Gastrocnemius medialis (tissue), 4 donors: Measurements from ENCODE around the gene ELK3. TPM values are rescaled to one million over a fixed set of nuclear protein-coding genes. Genes with fewer than 3 reads are reported as not detected.

Experiments used
- ATAC-seq, 2 donors: fragments of 150-250 bp; one replicate each; pipeline ENCODE4 v1.9.1; 2016
- DNase-seq, 2 donors: peaks; one replicate each; pipeline ENCODE4 v3.0.0-alpha.2; 2019
- H3K27ac ChIP-seq, 4 donors: fragments of 200-600 bp; sonication (generic); 1 replicate in 1 of 4; 2 replicates in 3 of 4; pipeline ENCODE4 v1.5.1; 2016 to 2018; ENCODE audit warnings: mild to moderate bottlenecking in 2 of 4, moderate library complexity in 1 of 4
- H3K27me3 ChIP-seq, 3 donors: fragments of 200-600 bp; sonication (generic) in 2 of 3; 1 replicate in 1 of 3; 2 replicates in 2 of 3; pipeline versions ENCODE4 v1.5.1 to v1.6.0; 2016 to 2019; ENCODE audit warnings: mild to moderate bottlenecking in 1 of 3, moderate library complexity in 1 of 3
- H3K36me3 ChIP-seq, 2 donors: fragments of 200-600 bp; sonication (generic) in 1 of 2; one replicate each; pipeline ENCODE4 v1.5.1; 2017 to 2018
- H3K4me1 ChIP-seq, 2 donors: fragments of 200-600 bp; sonication (generic) in 1 of 2; one replicate each; pipeline ENCODE4 v1.5.1; 2016 to 2017; ENCODE audit warnings: mild to moderate bottlenecking in 2 of 2
- H3K4me3 ChIP-seq, 4 donors: fragments of 200-600 bp; sonication (generic) in 3 of 4; 1 replicate in 1 of 4; 2 replicates in 3 of 4; pipeline ENCODE4 v1.5.1; 2016 to 2019; ENCODE audit warnings: mild to moderate bottlenecking in 2 of 4
- H3K9me3 ChIP-seq, 3 donors: fragments of 200-600 bp; sonication (generic) in 2 of 3; 1 replicate in 1 of 3; 2 replicates in 2 of 3; pipeline ENCODE4 v1.5.1; 2016 to 2019
- CTCF ChIP-seq, 5 experiments: fragments of 450-650 bp in 3 of 5; fragments of 200-600 bp in 2 of 5; sonication (generic) in 2 of 5; IDR thresholded peaks in 4 of 5; conservative IDR thresholded peaks in 1 of 5; 1 replicate in 4 of 5; 2 replicates in 1 of 5; pipeline ENCODE4 v1.5.1; 2016 to 2019; ENCODE audit warnings: antibody characterized with exemption in 5 of 5, mild to moderate bottlenecking in 3 of 5, moderate library complexity in 3 of 5
- POLR2A ChIP-seq, 2 donors: fragments of 450-650 bp; IDR thresholded peaks; one replicate each; pipeline ENCODE4 v1.6.1; 2017; ENCODE audit warnings: antibody characterized with exemption in 2 of 2, mild to moderate bottlenecking in 2 of 2, moderate library complexity in 2 of 2
- in situ Hi-C, 4 donors: fragments of 200-750 bp; cut with MboI; loops; one replicate each; pipeline versions ENCODE4 v1.15.0 to v1.8.0; 2017; ENCODE audit warnings: low sequenced_read_pairs in 4 of 4
- intact Hi-C: fragments of 100-400 bp; cut with DNase I; formaldehyde crosslinking; loops from one replicate; pipeline ENCODE4 v1.15.1; 2023; ENCODE audit warnings: low total_unique reads
- total RNA-seq, 4 donors: library from RNA; depleted of rRNA; stranded (reverse); fragments of >200 nt; gene quantifications; one replicate each; pipeline versions ENCODE4 v1.1.0 to v1.2.3, GENCODE V29; 2016

ELK3 gene
- total RNA-seq, 4 donors from 2014 or later, result 3.7 to 6.6 (median 4.9) TPM

GRCh38 chr12:96271469-96272199 lies 77.5 kb downstream of the ELK3 start:
- in situ Hi-C loops, result no loop called here

GRCh38 chr12:96274331-96274730 lies 80.2 kb downstream of the ELK3 start:
- in situ Hi-C loops (no loop called here), intact Hi-C loops (no loop called here)
- H3K9me3 ChIP-seq, result no peaks in the 10 kb centered on the region
- no peaks in the 10 kb centered on the region for H3K27me3 ChIP-seq
- TF ChIP-seq CTCF (IDR thresholded peaks at IDR 0.05 in 4 of 5, conservative IDR thresholded peaks at IDR 0.05 in 1 of 5), result no peak
- TF ChIP-seq POLR2A (IDR thresholded peaks at IDR 0.05), result no peak
- no peak overlapping the region for H3K4me3 ChIP-seq
- no peak for ATAC-seq
- H3K36me3 ChIP-seq, result peaks cover 0 to 25% of the 10 kb centered on the region in 2 donors
- H3K27ac ChIP-seq, result no peak overlapping the region
- H3K4me1 ChIP-seq, result no peaks in the 10 kb centered on the region
- DNase-seq, result no peak

More at GRCh38 chr12:96271469-96272199, 77.5 kb downstream of the ELK3 start:
- Histone ChIP-seq H3K4me1 (no peaks in the 10 kb centered on the region), H3K27me3 (no peaks in the 10 kb centered on the region), H3K36me3 (peaks cover 0 to 10% of the 10 kb centered on the region in 2 donors), H3K27ac (no peak overlapping the region), H3K4me3 (no peak overlapping the region), H3K9me3 (no peaks in the 10 kb centered on the region)
- TF ChIP-seq CTCF (IDR thresholded peaks at IDR 0.05 in 4 of 5, conservative IDR thresholded peaks at IDR 0.05 in 1 of 5), result no peak
- no peak for ATAC-seq
- intact Hi-C loops, result no loop called here
- no peak for DNase-seq

- Histone ChIP-seq H3K9me3 (no peaks in the 10 kb centered on the region), H3K27ac (no peak overlapping the region), H3K4me3 (no peak overlapping the region), H3K27me3 (no peaks in the 10 kb centered on the region), H3K4me1 (no peaks in the 10 kb centered on the region), H3K36me3 (peaks cover 0 to 92% of the 10 kb centered on the region in 2 donors)
- intact Hi-C loops (no loop called here), in situ Hi-C loops (no loop called here)
- TF ChIP-seq POLR2A (IDR thresholded peaks at IDR 0.05), result no peak
- ATAC-seq (no peak), DNase-seq (no peak)
Observed at GRCh38 chr12:96285158-96285557, 91.0 kb downstream of the ELK3 start.

GRCh38 chr12:96289067-96289466 lies 94.9 kb downstream of the ELK3 start:
- no peak overlapping the region for H3K27ac ChIP-seq
- in situ Hi-C loops (no loop called here), intact Hi-C loops (no loop called here)
- no peaks in the 10 kb centered on the region for H3K9me3 ChIP-seq
- no peak overlapping the region for H3K4me3 ChIP-seq
- no peaks in the 10 kb centered on the region for H3K27me3 ChIP-seq
- no peak for TF ChIP-seq POLR2A (IDR thresholded peaks at IDR 0.05)
- no peak for TF ChIP-seq CTCF (IDR thresholded peaks at IDR 0.05 in 4 of 5, conservative IDR thresholded peaks at IDR 0.05 in 1 of 5)
- no peak for DNase-seq
- no peak for ATAC-seq
- H3K4me1 ChIP-seq, result no peaks in the 10 kb centered on the region
- peaks cover 0 to 54% of the 10 kb centered on the region in 2 donors for H3K36me3 ChIP-seq

- intact Hi-C loops, result no loop called here
- TF ChIP-seq CTCF (IDR thresholded peaks at IDR 0.05 in 4 of 5, conservative IDR thresholded peaks at IDR 0.05 in 1 of 5) (no peak), POLR2A (IDR thresholded peaks at IDR 0.05) (no peak)
- H3K4me3 ChIP-seq, result no peak overlapping the region
- no peaks in the 10 kb centered on the region for H3K9me3 ChIP-seq
- ATAC-seq, result no peak
- peaks cover 0 to 21% of the 10 kb centered on the region in 2 donors for H3K36me3 ChIP-seq
- H3K27me3 ChIP-seq, result no peaks in the 10 kb centered on the region
- in situ Hi-C loops, result no loop called here
- H3K4me1 ChIP-seq, result no peaks in the 10 kb centered on the region
- no peak for DNase-seq
- H3K27ac ChIP-seq, result no peak overlapping the region
Observed at GRCh38 chr12:96293093-96293492, 98.9 kb downstream of the ELK3 start.
